H1 (cell line): Measurements from ENCODE around the gene HIVEP3. TPM values are rescaled to one million over a fixed set of nuclear protein-coding genes. Genes with fewer than 3 reads are reported as not detected.

Experiments used
- CTCF ChIA-PET: fragments of 300-600 bp; sonication (Branson Sonifier 250); formaldehyde crosslinking; loops from one replicate; lab custom pipeline; 2021; ENCODE audit not compliant: partially characterized antibody; lab: Charles Lee
- POLR2A ChIA-PET: fragments of 300-600 bp; sonication (Branson Sonifier 250); formaldehyde crosslinking; loops from one replicate; lab custom pipeline; 2021; ENCODE audit warnings: inconsistent platforms; ENCODE audit not compliant: partially characterized antibody; lab: Charles Lee
- DNase-seq, 2 experiments: peaks; one replicate each; pipeline versions ENCODE4 v3.0.0 to v3.0.0-alpha.2; 2010 to 2022; ENCODE audit warnings: low spot score in 2 of 2, low read depth in 1 of 2, mixed read lengths in 1 of 2
- FAIRE-seq: peaks from 2 replicates; lab custom pipeline; 2011; peaks lifted over from hg19 to GRCh38; lab: Jason Lieb, UNC
- H2AFZ ChIP-seq: 2 replicates; pipeline ENCODE4 v1.8.1; 2012; ENCODE audit warnings: low read length, inconsistent platforms
- H2AK5ac ChIP-seq: 2 replicates; pipeline ENCODE4 v1.6.1; 2013; ENCODE audit warnings: low read depth, low read length
- H2BK120ac ChIP-seq: replicated peaks from 2 replicates; pipeline ENCODE3; 2013; ENCODE audit warnings: low read depth, low read length, inconsistent platforms
- H2BK12ac ChIP-seq: 2 replicates; pipeline ENCODE4 v1.6.1; 2013; ENCODE audit warnings: low read depth, low read length
- H2BK15ac ChIP-seq: 2 replicates; pipeline ENCODE4 v1.6.1; 2013; ENCODE audit warnings: low read length
- H2BK20ac ChIP-seq: 2 replicates; pipeline ENCODE4 v1.6.1; 2013; ENCODE audit warnings: low read length
- H2BK5ac ChIP-seq: 2 replicates; pipeline ENCODE4 v1.6.1; 2013; ENCODE audit warnings: low read depth, low read length
- H3K14ac ChIP-seq: 2 replicates; pipeline ENCODE4 v1.6.1; 2013; ENCODE audit warnings: inconsistent platforms; ENCODE audit not compliant: insufficient read length
- H3K18ac ChIP-seq: 2 replicates; pipeline ENCODE4 v1.6.1; 2013; ENCODE audit warnings: low read length; ENCODE audit errors: extremely low read depth
- H3K23ac ChIP-seq: 2 replicates; pipeline ENCODE4 v1.6.1; 2013; ENCODE audit warnings: inconsistent platforms; ENCODE audit not compliant: insufficient read length
- H3K23me2 ChIP-seq: 2 replicates; pipeline ENCODE4 v1.6.1; 2013; ENCODE audit warnings: low read depth, low read length
- H3K27ac ChIP-seq: 2 replicates; pipeline ENCODE4 v1.6.1; 2011; ENCODE audit warnings: low read depth, low read length, inconsistent platforms
- H3K27me3 ChIP-seq, 4 experiments: replicated peaks in 1 of 4; 1 replicate in 1 of 4; 2 replicates in 3 of 4; pipeline versions ENCODE4 v1.6.1 to v1.8.1; 2011 to 2013; ENCODE audit warnings: low read length in 3 of 4, mild to moderate bottlenecking in 3 of 4, inconsistent platforms in 2 of 4, mixed read lengths in 2 of 4, moderate library complexity in 1 of 4; ENCODE audit not compliant: control insufficient read depth in 3 of 4, insufficient read depth in 3 of 4; ENCODE audit errors: extremely low read depth in 1 of 4
- H3K36me3 ChIP-seq, 4 experiments: 2 replicates each; pipeline versions ENCODE4 v1.6.1 to v1.8.1; 2011 to 2013; ENCODE audit warnings: mild to moderate bottlenecking in 4 of 4, low read length in 3 of 4, moderate library complexity in 2 of 4, control low read depth in 1 of 4, inconsistent platforms in 1 of 4; ENCODE audit not compliant: insufficient read depth in 4 of 4, control insufficient read depth in 2 of 4
- H3K4ac ChIP-seq: replicated peaks from 2 replicates; pipeline ENCODE3; 2013; ENCODE audit warnings: low read length, low read depth, mixed read lengths, inconsistent platforms; ENCODE audit not compliant: insufficient read length
- H3K4me1 ChIP-seq, 4 experiments: replicated peaks in 1 of 4; 1 replicate in 1 of 4; 2 replicates in 3 of 4; pipeline versions ENCODE4 v1.6.1 to v1.8.1; 2011 to 2013; ENCODE audit warnings: low read length in 3 of 4, inconsistent platforms in 2 of 4, mixed read lengths in 1 of 4; ENCODE audit not compliant: insufficient read depth in 4 of 4, control insufficient read depth in 3 of 4
- H3K4me2 ChIP-seq, 2 experiments: 2 replicates each; pipeline versions ENCODE4 v1.6.1 to v1.8.1; 2011 to 2013; ENCODE audit warnings: low read depth in 2 of 2, low read length in 2 of 2, control low read depth in 1 of 2, inconsistent platforms in 1 of 2, mild to moderate bottlenecking in 1 of 2; ENCODE audit not compliant: insufficient read depth in 1 of 2
- H3K4me3 ChIP-seq, 4 experiments: fragments of 200-600, 300-600 bp in 1 of 4; sonication (generic), shearing (Covaris generic), sonication (Bioruptor Twin) in 1 of 4; 2 replicates each; pipeline versions ENCODE4 v1.5.1 to v1.8.1; 2011 to 2016; ENCODE audit warnings: low read length in 4 of 4, low read depth in 3 of 4, control low read depth in 2 of 4, inconsistent platforms in 2 of 4, mild to moderate bottlenecking in 2 of 4, mixed read lengths in 1 of 4, moderate library complexity in 1 of 4; ENCODE audit not compliant: insufficient read depth in 2 of 4; ENCODE audit errors: extremely low read depth in 1 of 4
- H3K56ac ChIP-seq: replicated peaks from 2 replicates; pipeline ENCODE3; 2013; ENCODE audit warnings: low read depth, mild to moderate bottlenecking, mixed read lengths, low read length, inconsistent platforms; ENCODE audit not compliant: insufficient read length
- H3K79me1 ChIP-seq: 2 replicates; pipeline ENCODE4 v1.6.1; 2013; ENCODE audit warnings: low read depth, low read length, control low read depth
- H3K79me2 ChIP-seq, 2 experiments: 2 replicates each; pipeline versions ENCODE4 v1.6.1 to v1.8.1; 2012 to 2013; ENCODE audit warnings: low read length in 2 of 2, mild to moderate bottlenecking in 2 of 2, inconsistent platforms in 1 of 2; ENCODE audit not compliant: insufficient read depth in 2 of 2, control insufficient read depth in 1 of 2
- H3K9ac ChIP-seq, 4 experiments: replicated peaks in 1 of 4; 1 replicate in 1 of 4; 2 replicates in 3 of 4; pipeline versions ENCODE4 v1.6.1 to v1.8.1; 2011 to 2013; ENCODE audit warnings: low read depth in 3 of 4, low read length in 3 of 4, control low read depth in 2 of 4, mild to moderate bottlenecking in 2 of 4, moderate library complexity in 2 of 4, inconsistent platforms in 1 of 4; ENCODE audit errors: extremely low read depth in 1 of 4
- H3K9me3 ChIP-seq, 2 experiments: 2 replicates each; pipeline versions ENCODE4 v1.6.1 to v1.8.1; 2012 to 2013; ENCODE audit warnings: mild to moderate bottlenecking in 2 of 2, moderate library complexity in 2 of 2, control low read depth in 1 of 2, inconsistent platforms in 1 of 2, low read depth in 1 of 2, low read length in 1 of 2, mixed read lengths in 1 of 2; ENCODE audit not compliant: insufficient read depth in 2 of 2
- H4K20me1 ChIP-seq, 2 experiments: replicated peaks in 1 of 2; 2 replicates each; pipeline versions ENCODE3 to v1.8.1; 2011 to 2013; ENCODE audit warnings: inconsistent platforms in 2 of 2, low read length in 2 of 2, mild to moderate bottlenecking in 1 of 2; ENCODE audit not compliant: insufficient read depth in 2 of 2, control insufficient read depth in 1 of 2
- H4K5ac ChIP-seq: 2 replicates; pipeline ENCODE4 v1.6.1; 2013; ENCODE audit warnings: low read length, low read depth, mixed read lengths, inconsistent platforms; ENCODE audit not compliant: insufficient read length
- H4K8ac ChIP-seq: 2 replicates; pipeline ENCODE4 v1.8.0; 2013; ENCODE audit warnings: mild to moderate bottlenecking, moderate library complexity, low read length, inconsistent platforms; ENCODE audit not compliant: insufficient read depth; ENCODE audit errors: extremely low read depth
- H4K91ac ChIP-seq: replicated peaks from 2 replicates; pipeline ENCODE3; 2013; ENCODE audit warnings: low read length, mixed read lengths, inconsistent platforms; ENCODE audit not compliant: insufficient read length
- ASH2L ChIP-seq: fragments of 200-600, 300-600 bp; sonication (generic); IDR thresholded peaks from one replicate; pipeline ENCODE4 v1.7.1; 2017; ENCODE audit warnings: low read length
- CBX5 ChIP-seq: fragments of 300-800, 300-1000 bp; sonication (generic); IDR thresholded peaks from 2 replicates; pipeline ENCODE4 v1.7.1; 2016; ENCODE audit warnings: antibody characterized with exemption, low read length, low read depth
- CREB1 ChIP-seq: IDR thresholded peaks from 2 replicates; pipeline ENCODE4 v1.6.1; 2012; ENCODE audit warnings: inconsistent platforms
- EZH2 ChIP-seq: fragments of 200-600 bp; sonication (generic); IDR thresholded peaks from 2 replicates; pipeline ENCODE4 v1.7.1; 2012; ENCODE audit warnings: low read depth, mild to moderate bottlenecking, moderate library complexity, low read length, inconsistent platforms; ENCODE audit not compliant: severe bottlenecking
- GTF2F1 ChIP-seq: IDR thresholded peaks from 2 replicates; pipeline ENCODE4 v1.6.1; 2012; ENCODE audit warnings: low read depth, low read length, improper control_type of control experiment, borderline replicate concordance
- HDAC6 ChIP-seq: IDR thresholded peaks from one replicate; pipeline ENCODE4 v1.7.1; 2012; ENCODE audit warnings: low read depth, mild to moderate bottlenecking, inconsistent platforms, low read length, moderate library complexity
- KDM4A ChIP-seq: IDR thresholded peaks from one replicate; pipeline ENCODE4 v1.7.1; 2012; ENCODE audit warnings: low read depth, mild to moderate bottlenecking, moderate library complexity, low read length, inconsistent platforms; ENCODE audit not compliant: severe bottlenecking
- NANOG ChIP-seq: IDR thresholded peaks from 2 replicates; pipeline ENCODE4 v1.6.1; 2011; ENCODE audit warnings: low read length, low read depth, mild to moderate bottlenecking, inconsistent platforms; ENCODE audit not compliant: insufficient read depth, poor library complexity, severe bottlenecking
- RBBP5 ChIP-seq: IDR thresholded peaks from 2 replicates; pipeline ENCODE4 v1.7.1; 2012; ENCODE audit warnings: low read depth, mild to moderate bottlenecking, inconsistent platforms, low read length, moderate library complexity, borderline replicate concordance
- RXRA ChIP-seq: IDR thresholded peaks from 2 replicates; pipeline ENCODE4 v1.6.1; 2011; ENCODE audit warnings: low read depth, mild to moderate bottlenecking, low read length, moderate library complexity; ENCODE audit not compliant: insufficient read depth
- SIN3A ChIP-seq, 2 experiments: IDR thresholded peaks in 1 of 2; conservative IDR thresholded peaks in 1 of 2; 2 replicates each; pipeline ENCODE4 v1.6.1; 2011 to 2012; ENCODE audit warnings: low read length in 2 of 2, improper control_type of control experiment in 1 of 2, low read depth in 1 of 2, mild to moderate bottlenecking in 1 of 2
- SP1 ChIP-seq: IDR thresholded peaks from 2 replicates; pipeline ENCODE4 v1.6.1; 2011; ENCODE audit warnings: low read depth, low read length
- SP4 ChIP-seq: IDR thresholded peaks from 2 replicates; pipeline ENCODE4 v1.6.1; 2012; ENCODE audit warnings: low read length, inconsistent platforms
- SUZ12 ChIP-seq: fragments of 200-600 bp; sonication (generic); IDR thresholded peaks from 2 replicates; pipeline ENCODE4 v1.6.1; 2012; ENCODE audit warnings: mild to moderate bottlenecking, inconsistent platforms, low read length, moderate library complexity, mixed read lengths
- WGBS, 2 experiments: shearing (Covaris generic) in 1 of 2; methylation state at CpG; one replicate each; pipeline versions ENCODE4 v1.1.6 to v1.1.7; 2013 to 2015; ENCODE audit warnings: low lambda C conversion rate in 2 of 2, mixed read lengths in 2 of 2, inconsistent platforms in 1 of 2, low coverage in 1 of 2, missing lambda C conversion rate in 1 of 2; ENCODE audit not compliant: insufficient replicate concordance in 2 of 2, insufficient coverage in 1 of 2, insufficient read length in 1 of 2; ENCODE audit errors: extremely low coverage in 1 of 2, missing lambda C conversion rate in 1 of 2; 5-methylcytosine and 5-hydroxymethylcytosine counted together
- polyA plus RNA-seq, 7 experiments: library from polyadenylated mRNA; depleted of rRNA in 3 of 7; stranded (reverse) in 5 of 7; unstranded in 2 of 7; fragments of >200 nt in 5 of 7; fragments of 200-250 nt in 2 of 7; gene quantifications; 1 replicate in 5 of 7; 2 replicates in 1 of 7; 4 replicates in 1 of 7; pipeline versions ENCODE4 v1.2.1 to v1.2.3, GENCODE V29; 2011 to 2013; ENCODE audit warnings: missing spikeins in 2 of 7, mixed read lengths in 2 of 7
- total RNA-seq: library from RNA; stranded (reverse); fragmentation: NEBNext Ultra II Directional; extraction: Animal tissue kit (Norgen Biotek cat#: 25700); gene quantifications from 2 replicates; pipeline ENCODE4 v1.2.1, GENCODE V29; 2021

HIVEP3 gene
- total and polyA plus RNA-seq, 2 of the 8 experiments (the other 6 are each of a cell fraction or from before 2014, with no cell fraction given), result 0.24 to 0.69 TPM

GRCh38 chr1:41608211-41608610 is 310.5 kb downstream of the HIVEP3 start:
- Histone ChIP-seq H3K27me3 (no peaks in the 10 kb centered on the region; a peak in 1 of 7 replicates), H3K4ac (no peak overlapping the region), H3K9me3 (no peaks in the 10 kb centered on the region), H4K20me1 (no peaks in the 10 kb centered on the region), H3K14ac (no peak overlapping the region), H2BK20ac (no peak overlapping the region), H2BK12ac (no peak overlapping the region), H3K4me2 (no peak overlapping the region), H4K91ac (no peak overlapping the region), H2AFZ (0 out of 2 replicates have a peak overlapping the region, but pooled peaks have one; percentile 8), H3K79me1 (no peaks in the 10 kb centered on the region), H3K4me1 (no peaks in the 10 kb centered on the region; a peak in 1 of 7 replicates), H3K18ac (no peak overlapping the region), H3K9ac (no peak overlapping the region), H3K23me2 (no peaks in the 10 kb centered on the region), H3K36me3 (no peaks in the 10 kb centered on the region), H3K27ac (no peak overlapping the region), H4K5ac (no peak overlapping the region), H3K23ac (no peak overlapping the region), H2BK15ac (no peak overlapping the region), H2BK120ac (no peak overlapping the region), H3K56ac (no peak overlapping the region), H4K8ac (no peak overlapping the region), H2AK5ac (no peak overlapping the region), H2BK5ac (no peak overlapping the region), H3K4me3 (no peak overlapping the region), H3K79me2 (no peaks in the 10 kb centered on the region)
- WGBS, 2 experiments, result 90% methylated on average over 4 of the region's 4 CpGs; no CpG with 5 or more reads in 1 of the 2 experiments
- no peak for FAIRE-seq
- CTCF ChIA-PET, result interaction anchor here (1.0 kb wide), 1 partner anchor 18 kb away, joined by 4 read pairs; no protein-coding TSS in a partner anchor
- POLR2A ChIA-PET, result no interaction called here
- no peak for TF ChIP-seq CBX5
- TF ChIP-seq NANOG, result no peak
- no peak for TF ChIP-seq SP4
- no peak for TF ChIP-seq HDAC6
- TF ChIP-seq SP1, result no peak
- no peak for TF ChIP-seq CREB1
- no peak for TF ChIP-seq RBBP5
- no peak for TF ChIP-seq GTF2F1
- no peak for TF ChIP-seq ASH2L
- TF ChIP-seq EZH2, result no peak
- no peak for TF ChIP-seq KDM4A
- no peak for TF ChIP-seq SUZ12
- TF ChIP-seq RXRA, result no peak
- no peak for TF ChIP-seq SIN3A (conservative IDR thresholded peaks at IDR 0.05 in 1 of 2, IDR thresholded peaks at IDR 0.05 in 1 of 2; ENCODE audit: low read depth in 1 of 2, low read length in 2 of 2)
- DNase-seq, result no peak
